ENCODE data around the gene KIRREL3. TPM values are rescaled to one million over a fixed set of nuclear protein-coding genes. Genes with fewer than 3 reads are reported as not detected.

KIRREL3 gene
- total RNA-seq, 1 donor from 2014 or later, result 26.5 TPM

GRCh38 chr11:126438691-126439090 is 561.9 kb downstream of the KIRREL3 start:
- FAIRE-seq (no peak), DNase-seq (ENCODE audit: low spot score in 2 of 2) (no peak)

- DNase-seq (ENCODE audit: low spot score in 2 of 2), result no peak
- FAIRE-seq, result no peak
These were observed 562.3 kb downstream of the KIRREL3 start for GRCh38 chr11:126438272-126438671.

GRCh38 chr11:126437731-126438130 is 562.8 kb downstream of the KIRREL3 start:
- no peak for DNase-seq (ENCODE audit: low spot score in 2 of 2)
- no peak for FAIRE-seq

GRCh38 chr11:126436209-126436755 is 564.3 kb downstream of the KIRREL3 start:
- FAIRE-seq (no peak), DNase-seq (ENCODE audit: low spot score in 2 of 2) (no peak)

GRCh38 chr11:126434950-126435335 is 565.6 kb downstream of the KIRREL3 start:
- FAIRE-seq (no peak), DNase-seq (ENCODE audit: low spot score in 2 of 2) (no peak)

- no peak for DNase-seq (ENCODE audit: low spot score in 2 of 2)
- FAIRE-seq, result no peak
These were observed 566.3 kb downstream of the KIRREL3 start for GRCh38 chr11:126433989-126434949.

- no peak for FAIRE-seq
These were observed 567.2 kb downstream of the KIRREL3 start for GRCh38 chr11:126433244-126433846.

GRCh38 chr11:126432525-126432924 is 568.0 kb downstream of the KIRREL3 start:
- DNase-seq (ENCODE audit: low spot score in 2 of 2), result no peak

More at GRCh38 chr11:126433244-126433846, 567.2 kb downstream of the KIRREL3 start:
- no peak for DNase-seq (ENCODE audit: low spot score in 2 of 2)

GRCh38 chr11:126432065-126432461 is 568.5 kb downstream of the KIRREL3 start:
- no peak for FAIRE-seq
- no peak for DNase-seq (ENCODE audit: low spot score in 2 of 2)

More at GRCh38 chr11:126432525-126432924, 568.0 kb downstream of the KIRREL3 start:
- FAIRE-seq, result no peak

- FAIRE-seq (no peak), DNase-seq (ENCODE audit: low spot score in 2 of 2) (no peak)
These were observed 569.0 kb downstream of the KIRREL3 start for GRCh38 chr11:126431401-126432064.

- FAIRE-seq (no peak), DNase-seq (ENCODE audit: low spot score in 2 of 2) (no peak)
These were observed 569.8 kb downstream of the KIRREL3 start for GRCh38 chr11:126430581-126431335.

- DNase-seq (ENCODE audit: low spot score in 2 of 2) (no peak), FAIRE-seq (no peak)
These were observed 573.5 kb downstream of the KIRREL3 start for GRCh38 chr11:126426820-126427749.

- DNase-seq (ENCODE audit: low spot score in 2 of 2), result no peak
- FAIRE-seq, result no peak
These were observed 574.5 kb downstream of the KIRREL3 start for GRCh38 chr11:126426106-126426505.

- no peak for DNase-seq (ENCODE audit: low spot score in 2 of 2)
- FAIRE-seq, result no peak
These were observed 576.0 kb downstream of the KIRREL3 start for GRCh38 chr11:126424471-126425039.

GRCh38 chr11:126423743-126424142 is 576.8 kb downstream of the KIRREL3 start:
- DNase-seq (ENCODE audit: low spot score in 2 of 2), result no peak
- no peak for FAIRE-seq

- DNase-seq (ENCODE audit: low spot score in 2 of 2) (no peak), FAIRE-seq (no peak)
These were observed 577.4 kb downstream of the KIRREL3 start for GRCh38 chr11:126423154-126423553.

- FAIRE-seq (no peak), DNase-seq (ENCODE audit: low spot score in 2 of 2) (no peak)
These were observed 578.1 kb downstream of the KIRREL3 start for GRCh38 chr11:126422446-126422845.

GRCh38 chr11:126421271-126421671 is 579.3 kb downstream of the KIRREL3 start:
- FAIRE-seq (no peak), DNase-seq (ENCODE audit: low spot score in 2 of 2) (no peak)
